Fibroblast of skin of abdomen (primary cell): ENCODE results near the gene TELO2.
A peak's percentile ranks its signal among the peaks of the same experiment; 100 is the strongest.
"Not testable (repeated sequence)": the region's sequence is repeated elsewhere in the genome, so short reads cannot be mapped to it uniquely, and the experiment has no call there.

ENCODE experiments used
- DNase-seq: peaks from one replicate; pipeline ENCODE4 v3.0.0-alpha.2; 2013

The TELO2 gene

GRCh38 chr16:1457489-1458245, 35.5 kb upstream of the TELO2 start:
- no peak for DNase-seq

GRCh38 chr16:1458336-1458976, 34.7 kb upstream of the TELO2 start:
- DNase-seq, result peak; percentile 45

GRCh38 chr16:1458977-1459341, 34.2 kb upstream of the TELO2 start:
- no peak for DNase-seq

- no peak for DNase-seq
Measured at GRCh38 chr16:1459967-1460366, 33.2 kb upstream of the TELO2 start.

GRCh38 chr16:1460602-1461138, 32.5 kb upstream of the TELO2 start:
- DNase-seq, result no peak

- no peak for DNase-seq
Measured at GRCh38 chr16:1461146-1461545, 32.0 kb upstream of the TELO2 start.

GRCh38 chr16:1464196-1464893, 28.8 kb upstream of the TELO2 start:
- no peak for DNase-seq

- DNase-seq, result no peak
Measured at GRCh38 chr16:1464894-1465566, 28.1 kb upstream of the TELO2 start.

- DNase-seq, result no peak
Measured at GRCh38 chr16:1465567-1465915, 27.6 kb upstream of the TELO2 start.

- no peak for DNase-seq
Measured at GRCh38 chr16:1466054-1466453, 27.1 kb upstream of the TELO2 start.

- DNase-seq, result no peak
Measured at GRCh38 chr16:1466968-1467521, 26.1 kb upstream of the TELO2 start.

GRCh38 chr16:1468426-1468810, 24.7 kb upstream of the TELO2 start:
- no peak for DNase-seq

- DNase-seq, result not testable (repeated sequence)
Measured at GRCh38 chr16:1469141-1469540, 24.0 kb upstream of the TELO2 start.

GRCh38 chr16:1469693-1470201, 23.4 kb upstream of the TELO2 start:
- DNase-seq, result no peak

GRCh38 chr16:1470481-1471251, 22.5 kb upstream of the TELO2 start:
- DNase-seq, result no peak

- no peak for DNase-seq
Measured at GRCh38 chr16:1471569-1472194, 21.5 kb upstream of the TELO2 start.

- DNase-seq, result no peak
Measured at GRCh38 chr16:1472974-1473373, 20.2 kb upstream of the TELO2 start.

GRCh38 chr16:1474082-1474795, 18.9 kb upstream of the TELO2 start:
- no peak for DNase-seq

GRCh38 chr16:1474796-1475551, 18.2 kb upstream of the TELO2 start, which contains the start of gene CLCN7:
CLCN7 (minus strand) TSS chr16:1475028; CDS start chr16:1474974, 54 bp downstream.
- peak; percentile 85 for DNase-seq
